Measurements from ENCODE around the gene PPFIA1. TPM values are rescaled to one million over a fixed set of nuclear protein-coding genes. Genes with fewer than 3 reads are reported as not detected.
"Not testable (repeated sequence)": the region's sequence is repeated elsewhere in the genome, so short reads cannot be mapped to it uniquely, and the experiment has no call there.

Gene PPFIA1
- total and polyA plus RNA-seq, 7 donors = 13.2 to 62.1 (median 43.4) TPM

- intact Hi-C loops (cut with DNase I) = no loop called here
- no peak for TF ChIP-seq CTCF (IDR thresholded peaks at IDR 0.05)
- TF ChIP-seq POLR2A (IDR thresholded peaks at IDR 0.05) = no peak
- TF ChIP-seq POLR2AphosphoS5 (IDR thresholded peaks at IDR 0.05) = no peak
- TF ChIP-seq EP300 (IDR thresholded peaks at IDR 0.05) = no peak
- DNase-seq = no peak
- no peaks in the 10 kb centered on the region for H3K27me3 ChIP-seq
- no peak overlapping the region for H3K4me3 ChIP-seq
- H3K4me1 ChIP-seq = no peaks in the 10 kb centered on the region
- 75 to 77% methylated on average over 15 to 16 of the region's 16 CpGs for WGBS, 2 donors
- H3K27ac ChIP-seq = no peak overlapping the region
- no peaks in the 10 kb centered on the region for H3K9me3 ChIP-seq
- no peaks in the 10 kb centered on the region for H3K36me3 ChIP-seq
These were observed 19.4 kb upstream of the PPFIA1 start for GRCh38 chr11:70250876-70251658.

DNA sequence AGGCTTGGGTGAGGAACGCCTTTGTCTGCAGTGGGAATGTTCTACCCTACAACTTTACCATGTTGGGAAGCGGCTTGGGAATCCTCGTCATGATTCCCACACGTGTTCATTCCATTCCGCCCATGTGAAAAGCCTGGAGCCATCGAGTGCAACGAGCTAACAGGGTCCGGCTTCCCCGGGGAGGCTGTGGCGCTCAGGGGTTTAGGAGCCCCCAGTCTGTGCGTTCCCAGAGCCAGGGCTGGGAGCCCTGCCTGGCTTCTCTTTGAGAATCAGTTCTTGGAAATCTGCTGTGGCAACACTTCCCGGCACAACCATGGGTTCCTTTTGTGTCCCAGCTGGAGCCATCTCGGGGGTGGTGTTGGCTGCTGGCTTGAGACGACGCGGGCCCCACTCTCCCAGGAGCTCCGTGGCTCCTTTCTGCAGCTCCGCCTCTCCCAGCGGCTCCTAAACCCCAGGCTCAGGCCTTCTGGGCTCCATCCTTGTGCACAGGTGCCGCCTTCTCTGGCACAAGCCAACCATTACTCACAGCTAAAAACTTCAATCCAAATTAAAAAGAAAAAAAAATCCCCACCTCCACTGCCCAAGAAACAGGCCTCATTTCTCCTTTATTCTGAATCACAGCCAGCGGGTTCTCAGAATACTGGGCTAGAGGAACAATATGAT lies 18.7 kb upstream of the PPFIA1 start:
- intact Hi-C loops (cut with DNase I) = no loop called here
- no peak for DNase-seq
- no peaks in the 10 kb centered on the region for H3K27me3 ChIP-seq
- H3K4me1 ChIP-seq = no peaks in the 10 kb centered on the region
- H3K27ac ChIP-seq = no peak overlapping the region
- WGBS, 2 donors = 87 to 89% methylated on average over 21 of the region's 21 CpGs
- H3K4me3 ChIP-seq = no peak overlapping the region
- TF ChIP-seq POLR2A (IDR thresholded peaks at IDR 0.05) (no peak), POLR2AphosphoS5 (IDR thresholded peaks at IDR 0.05) (no peak), EP300 (IDR thresholded peaks at IDR 0.05) (no peak), CTCF (IDR thresholded peaks at IDR 0.05) (no peak)
- H3K9me3 ChIP-seq = no peaks in the 10 kb centered on the region
- H3K36me3 ChIP-seq = no peaks in the 10 kb centered on the region

GRCh38 chr11:70252844-70253243 lies 17.6 kb upstream of the PPFIA1 start:
- no peak for TF ChIP-seq POLR2A (IDR thresholded peaks at IDR 0.05)
- TF ChIP-seq POLR2AphosphoS5 (IDR thresholded peaks at IDR 0.05) = no peak
- TF ChIP-seq EP300 (IDR thresholded peaks at IDR 0.05) = no peak
- TF ChIP-seq CTCF (IDR thresholded peaks at IDR 0.05) = no peak
- intact Hi-C loops (cut with DNase I) = no loop called here
- no peaks in the 10 kb centered on the region for H3K9me3 ChIP-seq
- H3K27ac ChIP-seq = no peak overlapping the region
- 86 to 94% methylated on average over 12 of the region's 12 CpGs for WGBS, 2 donors
- no peaks in the 10 kb centered on the region for H3K4me1 ChIP-seq
- H3K27me3 ChIP-seq = no peaks in the 10 kb centered on the region
- no peak overlapping the region for H3K4me3 ChIP-seq
- no peak for DNase-seq
- no peaks in the 10 kb centered on the region for H3K36me3 ChIP-seq

GRCh38 chr11:70255477-70256116 lies 14.9 kb upstream of the PPFIA1 start:
- intact Hi-C loops (cut with DNase I) = no loop called here
- no peak for DNase-seq
- TF ChIP-seq EP300 (IDR thresholded peaks at IDR 0.05) = no peak
- TF ChIP-seq POLR2AphosphoS5 (IDR thresholded peaks at IDR 0.05) = no peak
- no peak for TF ChIP-seq POLR2A (IDR thresholded peaks at IDR 0.05)
- no peak for TF ChIP-seq CTCF (IDR thresholded peaks at IDR 0.05)
- Histone ChIP-seq H3K4me3 (no peak overlapping the region), H3K27me3 (no peaks in the 10 kb centered on the region), H3K27ac (no peak overlapping the region), H3K9me3 (no peaks in the 10 kb centered on the region), H3K36me3 (no peaks in the 10 kb centered on the region), H3K4me1 (no peaks in the 10 kb centered on the region)
- 59 to 66% methylated on average over 12 of the region's 12 CpGs for WGBS, 2 donors

- H3K27me3 ChIP-seq; DNase-seq; H3K27ac ChIP-seq; intact Hi-C loops (cut with DNase I); H3K4me3 ChIP-seq; H3K4me1 ChIP-seq; H3K36me3 ChIP-seq; H3K9me3 ChIP-seq: not testable (repeated sequence)
- WGBS, 2 donors = 82 to 94% methylated on average over 2 of the region's 2 CpGs
These were observed 11.4 kb upstream of the PPFIA1 start for GRCh38 chr11:70259077-70259476.

Data from sigmoid colon (tissue), 7 donors.